Smooth muscle cell (in vitro differentiated cells): Measurements from ENCODE around the gene COPS8. TPM values are rescaled to one million over a fixed set of nuclear protein-coding genes. Genes with fewer than 3 reads are reported as not detected.

ENCODE experiments used
- DNase-seq: peaks from one replicate; lab custom pipeline; 2025; ENCODE audit not compliant: unreplicated experiment; lab: John Stamatoyannopoulos, UW
- H2AFZ ChIP-seq: fragments of 200-600 bp; sonication (generic); 2 replicates; pipeline ENCODE4 v1.6.0; 2016; ENCODE audit warnings: antibody characterized with exemption, low read depth, mild to moderate bottlenecking
- H3F3A ChIP-seq: fragments of 200-600 bp; sonication (generic); 2 replicates; pipeline ENCODE4 v1.6.0; 2017; ENCODE audit warnings: antibody characterized with exemption, low read depth
- H3K27ac ChIP-seq: fragments of 200-600 bp; sonication (generic); 2 replicates; pipeline ENCODE4 v1.5.1; 2016; ENCODE audit warnings: low read depth, mild to moderate bottlenecking
- H3K27me3 ChIP-seq: fragments of 200-600 bp; sonication (generic); 2 replicates; pipeline ENCODE4 v1.6.1; 2016; ENCODE audit warnings: low read depth, mild to moderate bottlenecking
- H3K36me3 ChIP-seq: fragments of 200-600 bp; sonication (generic); 2 replicates; pipeline ENCODE4 v1.5.1; 2016; ENCODE audit warnings: low read depth
- H3K4me1 ChIP-seq: fragments of 200-600 bp; sonication (generic); 2 replicates; pipeline ENCODE4 v1.5.1; 2016; ENCODE audit warnings: low read depth
- H3K4me2 ChIP-seq: fragments of 200-600 bp; sonication (generic); 2 replicates; pipeline ENCODE4 v1.6.0; 2016; ENCODE audit warnings: mild to moderate bottlenecking
- H3K4me3 ChIP-seq: fragments of 200-600 bp; sonication (generic); 2 replicates; pipeline ENCODE4 v1.5.1; 2016; ENCODE audit warnings: mild to moderate bottlenecking
- H3K79me2 ChIP-seq: fragments of 200-600 bp; sonication (generic); 2 replicates; pipeline ENCODE4 v1.6.0; 2016; ENCODE audit warnings: low read depth, mild to moderate bottlenecking
- H3K9ac ChIP-seq: fragments of 200-600 bp; sonication (generic); 2 replicates; pipeline ENCODE4 v1.6.0; 2016; ENCODE audit warnings: low read depth
- H3K9me3 ChIP-seq: fragments of 200-600 bp; sonication (generic); replicated peaks from 2 replicates; pipeline ENCODE4 v1.5.1; 2016; ENCODE audit warnings: low read depth
- H4K20me1 ChIP-seq: fragments of 200-600 bp; sonication (generic); 2 replicates; pipeline ENCODE4 v1.6.0; 2016; ENCODE audit warnings: low read depth
- CTCF ChIP-seq: fragments of 200-600 bp; sonication (generic); IDR thresholded peaks from 2 replicates; pipeline ENCODE4 v1.5.1; 2017; ENCODE audit warnings: borderline replicate concordance, mild to moderate bottlenecking, antibody characterized with exemption; ENCODE audit not compliant: insufficient read depth, poor library complexity, severe bottlenecking
- WGBS: methylation state at CpG from one replicate; pipeline ENCODE4 v1.1.7; 2016; ENCODE audit warnings: low lambda C conversion rate; 5-methylcytosine and 5-hydroxymethylcytosine counted together
- polyA plus RNA-seq: library from polyadenylated mRNA; unstranded; fragments of >200 nt; fragmentation: Nextera tagmentation; extraction: Ambion mirVana; gene quantifications from 2 replicates; pipeline ENCODE4 v1.2.1, GENCODE V29; 2016
- total RNA-seq: library from RNA; depleted of rRNA; stranded (reverse); fragments of >200 nt; gene quantifications from 2 replicates; pipeline ENCODE4 v1.2.3, GENCODE V29; 2014

The COPS8 gene
- total and polyA plus RNA-seq, 2 experiments from 2014 or later, result 132 to 159 TPM

GRCh38 chr2:237068005-237068576 lies 17.6 kb upstream of the COPS8 start:
- H3K9me3 ChIP-seq, result no peaks in the 10 kb centered on the region
- no peaks in the 10 kb centered on the region for H3F3A ChIP-seq
- no peaks in the 10 kb centered on the region for H3K79me2 ChIP-seq
- peak; percentile 3 for TF ChIP-seq CTCF
- no peak for DNase-seq
- no peaks in the 10 kb centered on the region for H3K27me3 ChIP-seq
- no peak overlapping the region for H3K4me2 ChIP-seq
- H3K4me1 ChIP-seq, result peaks cover under 1% of the 10 kb centered on the region
- H3K4me3 ChIP-seq, result no peak overlapping the region
- H3K27ac ChIP-seq, result no peak overlapping the region
- H2AFZ ChIP-seq, result no peak overlapping the region
- H3K9ac ChIP-seq, result no peak overlapping the region
- no peaks in the 10 kb centered on the region for H3K36me3 ChIP-seq
- WGBS, result 78% methylated on average over 3 of the region's 3 CpGs
- no peaks in the 10 kb centered on the region for H4K20me1 ChIP-seq

- Histone ChIP-seq H3K36me3 (no peaks in the 10 kb centered on the region), H3K79me2 (no peaks in the 10 kb centered on the region), H3F3A (peaks cover 14% of the 10 kb centered on the region), H3K4me1 (no peaks in the 10 kb centered on the region), H3K27ac (peak overlapping the region; percentile 81), H2AFZ (no peak overlapping the region), H3K4me3 (no peak overlapping the region), H3K27me3 (no peaks in the 10 kb centered on the region), H3K4me2 (peak overlapping the region; percentile 76), H3K9me3 (no peaks in the 10 kb centered on the region), H3K9ac (no peak overlapping the region), H4K20me1 (no peaks in the 10 kb centered on the region)
- TF ChIP-seq CTCF, result peak; percentile 96
- WGBS, result 81% methylated on average over 24 of the region's 24 CpGs
- peak; percentile 45 for DNase-seq
These were observed 13.4 kb upstream of the COPS8 start for GRCh38 chr2:237072067-237072931.

- Histone ChIP-seq H3K27me3 (no peaks in the 10 kb centered on the region), H3K9me3 (no peaks in the 10 kb centered on the region), H3K9ac (no peak overlapping the region), H3K27ac (peak overlapping the region; percentile 81), H3K4me1 (no peaks in the 10 kb centered on the region), H3K79me2 (no peaks in the 10 kb centered on the region), H2AFZ (no peak overlapping the region), H3K36me3 (no peaks in the 10 kb centered on the region), H3K4me3 (no peak overlapping the region), H4K20me1 (no peaks in the 10 kb centered on the region), H3K4me2 (peak overlapping the region; percentile 76), H3F3A (peaks cover 14% of the 10 kb centered on the region)
- no peak for TF ChIP-seq CTCF
- 11% methylated on average over 4 of the region's 4 CpGs for WGBS
- DNase-seq, result no peak
These were observed 12.1 kb upstream of the COPS8 start for GRCh38 chr2:237073552-237073951.
